ENCODE data around the gene HPCAL1. TPM values are rescaled to one million over a fixed set of nuclear protein-coding genes. Genes with fewer than 3 reads are reported as not detected.

Gene HPCAL1
- polyA plus RNA-seq, 3 donors: 82.1 to 99.5 (median 98.0) TPM

DNA sequence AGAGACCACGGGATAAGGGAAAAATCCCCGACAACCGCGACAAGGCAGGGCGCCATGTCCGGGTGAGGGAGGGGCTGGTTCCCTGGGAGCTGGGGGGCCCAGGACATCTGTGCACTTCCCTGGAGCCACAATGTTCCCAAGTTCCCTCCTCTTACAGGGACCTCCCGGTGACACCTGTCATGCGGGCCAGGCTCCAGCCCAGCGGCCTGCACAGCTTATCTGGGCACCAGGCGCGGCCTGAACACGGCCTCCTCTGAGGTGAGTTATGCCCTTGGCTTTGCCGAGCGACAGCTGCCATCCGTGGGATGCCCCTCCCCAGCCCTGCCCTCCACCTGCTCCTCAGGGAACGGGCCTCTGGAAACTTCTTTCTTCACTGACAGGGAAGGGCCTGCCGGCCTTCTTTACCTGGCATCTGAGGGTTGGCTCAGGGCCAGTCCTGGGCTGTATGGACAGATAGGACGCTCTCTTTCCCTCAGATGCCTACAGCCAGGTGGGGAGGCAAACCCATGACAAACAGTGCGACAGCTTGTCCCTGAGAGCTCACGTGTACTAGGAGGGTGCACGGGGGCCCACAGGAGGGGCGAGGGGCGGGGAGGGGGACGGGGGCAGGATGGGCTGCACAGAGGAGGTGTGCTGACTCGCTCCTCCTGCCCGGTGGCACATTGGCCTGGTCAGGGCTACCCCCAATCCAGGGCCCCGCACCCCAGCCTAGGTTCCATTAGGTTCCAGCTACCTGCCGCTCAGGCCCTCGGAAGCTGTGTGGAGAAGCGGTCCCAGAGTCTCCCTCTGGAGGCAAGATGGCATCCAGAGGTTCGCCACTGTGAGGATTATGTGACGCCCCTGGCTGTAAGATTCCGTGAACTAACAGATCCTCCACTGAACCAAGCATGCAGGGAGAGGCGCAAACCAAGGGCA lies 34.9 kb upstream of the HPCAL1 start:
- intact Hi-C loops (cut with micrococcal nuclease): loop anchor here (5.0 to 10.0 kb wide), 2 partner anchors 133 to 169 kb away; no protein-coding TSS in a partner anchor
- peaks cover 0 to 3% (median 0%) of the 10 kb centered on the region in 7 donors for H3K9me3 Mint-ChIP-seq
- no peak overlapping the region for H3K4me3 Mint-ChIP-seq
- no peaks in the 10 kb centered on the region for H3K36me3 Mint-ChIP-seq
- DNase-seq: no peak
- no peak overlapping the region for H3K4me3 ChIP-seq (replicated peaks in 1 of 3; ENCODE audit: low read depth in 2 of 3, low read length in 3 of 3)
- H3K27ac ChIP-seq (ENCODE audit: low read depth in 1 of 2, low read length in 2 of 2): no peak overlapping the region
- no peaks in the 10 kb centered on the region for H3K27me3 ChIP-seq (ENCODE audit: control insufficient read depth in 2 of 2, insufficient read depth in 2 of 2, low read length in 2 of 2)
- no peak overlapping the region for H3K4me2 ChIP-seq (replicated peaks; ENCODE audit: extremely low read depth, low read length, poor library complexity, severe bottlenecking)
- no peaks in the 10 kb centered on the region for H4K20me1 ChIP-seq (ENCODE audit: insufficient read depth, low read length)
- no peaks in the 10 kb centered on the region for H3K79me2 ChIP-seq (ENCODE audit: insufficient read depth, low read length)
- H3K4me1 Mint-ChIP-seq: peaks cover 10% of the 10 kb centered on the region
- H3K4me1 ChIP-seq (ENCODE audit: control insufficient read depth in 1 of 2, insufficient read depth in 2 of 2, low read length in 2 of 2): peaks cover 10 to 14% of the 10 kb centered on the region in 2 donors
- H3K9me3 ChIP-seq (replicated peaks in 1 of 2; ENCODE audit: control insufficient read depth in 1 of 2, insufficient read depth in 1 of 2, low read length in 2 of 2): no peaks in the 10 kb centered on the region
- TF ChIP-seq, protein P1, sequence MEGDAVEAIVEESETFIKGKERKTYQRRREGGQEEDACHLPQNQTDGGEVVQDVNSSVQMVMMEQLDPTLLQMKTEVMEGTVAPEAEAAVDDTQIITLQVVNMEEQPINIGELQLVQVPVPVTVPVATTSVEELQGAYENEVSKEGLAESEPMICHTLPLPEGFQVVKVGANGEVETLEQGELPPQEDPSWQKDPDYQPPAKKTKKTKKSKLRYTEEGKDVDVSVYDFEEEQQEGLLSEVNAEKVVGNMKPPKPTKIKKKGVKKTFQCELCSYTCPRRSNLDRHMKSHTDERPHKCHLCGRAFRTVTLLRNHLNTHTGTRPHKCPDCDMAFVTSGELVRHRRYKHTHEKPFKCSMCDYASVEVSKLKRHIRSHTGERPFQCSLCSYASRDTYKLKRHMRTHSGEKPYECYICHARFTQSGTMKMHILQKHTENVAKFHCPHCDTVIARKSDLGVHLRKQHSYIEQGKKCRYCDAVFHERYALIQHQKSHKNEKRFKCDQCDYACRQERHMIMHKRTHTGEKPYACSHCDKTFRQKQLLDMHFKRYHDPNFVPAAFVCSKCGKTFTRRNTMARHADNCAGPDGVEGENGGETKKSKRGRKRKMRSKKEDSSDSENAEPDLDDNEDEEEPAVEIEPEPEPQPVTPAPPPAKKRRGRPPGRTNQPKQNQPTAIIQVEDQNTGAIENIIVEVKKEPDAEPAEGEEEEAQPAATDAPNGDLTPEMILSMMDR (IDR thresholded peaks at IDR 0.05): no peak
- H3K36me3 ChIP-seq (replicated peaks in 1 of 2; ENCODE audit: control insufficient read depth in 1 of 2, insufficient read depth in 2 of 2, low read length in 2 of 2): no peaks in the 10 kb centered on the region
- H3K9ac ChIP-seq (ENCODE audit: insufficient read depth, low read length, poor library complexity, severe bottlenecking): no peak overlapping the region
- 95% methylated on average over 26 of the region's 34 CpGs for WGBS (ENCODE audit: insufficient coverage)
- H3K27ac Mint-ChIP-seq: no peak overlapping the region
- H3K27me3 Mint-ChIP-seq (ENCODE audit: low read depth in 3 of 3): peaks cover 0 to 11% (median 9%) of the 10 kb centered on the region in 3 donors
- no peak overlapping the region for H2AFZ ChIP-seq (ENCODE audit: insufficient read depth, low read depth, low read length, poor library complexity, severe bottlenecking)

DNA sequence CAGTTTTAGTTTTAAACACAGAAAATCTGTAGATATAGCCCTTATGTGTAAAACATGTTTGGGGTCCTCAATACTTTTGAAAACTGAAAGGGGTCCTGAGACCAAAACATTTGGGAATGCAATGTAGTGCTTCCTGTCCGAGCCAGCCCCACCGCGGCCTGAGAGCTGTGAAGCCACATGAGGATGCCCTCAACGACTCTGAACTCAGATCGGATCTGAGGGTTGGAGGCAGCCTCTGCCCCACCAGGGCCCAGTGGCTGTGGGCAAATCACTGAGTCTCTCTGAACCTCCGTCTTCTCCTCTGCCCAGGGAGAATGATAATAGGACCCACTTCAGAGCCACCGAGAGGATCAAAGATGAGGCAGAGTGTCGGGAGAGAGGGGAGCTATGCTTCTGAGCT lies 33.4 kb upstream of the HPCAL1 start:
- Histone ChIP-seq H3K9me3 (replicated peaks in 1 of 2; ENCODE audit: control insufficient read depth in 1 of 2, insufficient read depth in 1 of 2, low read length in 2 of 2) (no peaks in the 10 kb centered on the region), H3K27me3 (ENCODE audit: control insufficient read depth in 2 of 2, insufficient read depth in 2 of 2, low read length in 2 of 2) (no peaks in the 10 kb centered on the region), H2AFZ (ENCODE audit: insufficient read depth, low read depth, low read length, poor library complexity, severe bottlenecking) (no peak overlapping the region), H3K4me3 (replicated peaks in 1 of 3; ENCODE audit: low read depth in 2 of 3, low read length in 3 of 3) (no peak overlapping the region), H3K36me3 (replicated peaks in 1 of 2; ENCODE audit: control insufficient read depth in 1 of 2, insufficient read depth in 2 of 2, low read length in 2 of 2) (no peaks in the 10 kb centered on the region), H3K27ac (ENCODE audit: low read depth in 1 of 2, low read length in 2 of 2) (no peak overlapping the region), H3K9ac (ENCODE audit: insufficient read depth, low read length, poor library complexity, severe bottlenecking) (no peak overlapping the region), H4K20me1 (ENCODE audit: insufficient read depth, low read length) (no peaks in the 10 kb centered on the region), H3K4me1 (ENCODE audit: control insufficient read depth in 1 of 2, insufficient read depth in 2 of 2, low read length in 2 of 2) (peaks cover 10 to 14% of the 10 kb centered on the region in 2 donors), H3K4me2 (replicated peaks; ENCODE audit: extremely low read depth, low read length, poor library complexity, severe bottlenecking) (no peak overlapping the region), H3K79me2 (ENCODE audit: insufficient read depth, low read length) (no peaks in the 10 kb centered on the region)
- peaks cover 0 to 11% (median 7%) of the 10 kb centered on the region in 3 donors for H3K27me3 Mint-ChIP-seq (ENCODE audit: low read depth in 3 of 3)
- H3K36me3 Mint-ChIP-seq: no peaks in the 10 kb centered on the region
- 88% methylated on average over 5 of the region's 8 CpGs for WGBS (ENCODE audit: insufficient coverage)
- no peak overlapping the region for H3K4me3 Mint-ChIP-seq
- H3K9me3 Mint-ChIP-seq: no peaks in the 10 kb centered on the region
- intact Hi-C loops (cut with micrococcal nuclease): loop anchor here (5.0 to 10.0 kb wide), 2 partner anchors 134 to 168 kb away; no protein-coding TSS in a partner anchor
- TF ChIP-seq, protein P1 (IDR thresholded peaks at IDR 0.05): no peak
- no peak for DNase-seq
- no peak overlapping the region for H3K27ac Mint-ChIP-seq
- H3K4me1 Mint-ChIP-seq: peaks cover 10% of the 10 kb centered on the region
